Measurements from ENCODE around the gene GOLGA8N.
"Not testable (repeated sequence)": the region's sequence is repeated elsewhere in the genome, so short reads cannot be mapped to it uniquely, and the experiment has no call there.

The GOLGA8N gene

DNA sequence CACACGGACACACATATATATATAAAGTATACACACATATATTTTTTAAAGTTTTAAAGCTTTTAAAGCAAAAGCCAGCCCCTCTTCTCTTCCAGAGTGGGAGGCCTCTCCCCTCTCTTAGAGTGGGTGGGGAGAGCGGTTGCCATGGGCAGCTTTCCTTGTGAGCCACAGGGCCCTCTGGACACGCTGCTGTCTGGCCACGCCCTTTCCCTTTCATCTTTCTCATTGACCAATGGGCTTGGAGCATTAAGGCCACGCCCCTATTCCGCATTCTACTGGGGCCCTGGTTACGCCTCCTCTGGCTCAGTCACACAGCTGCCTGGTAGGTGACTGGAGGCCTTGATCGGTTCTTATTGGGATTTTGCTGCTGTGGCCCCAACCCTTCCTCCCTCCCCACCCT, at the start of gene GOLGA8N:
Gene GOLGA8N (plus strand): TSS at position 306 of the 400 bp plus-strand sequence.
- not testable (repeated sequence) for H3K27ac ChIP-seq

DNA sequence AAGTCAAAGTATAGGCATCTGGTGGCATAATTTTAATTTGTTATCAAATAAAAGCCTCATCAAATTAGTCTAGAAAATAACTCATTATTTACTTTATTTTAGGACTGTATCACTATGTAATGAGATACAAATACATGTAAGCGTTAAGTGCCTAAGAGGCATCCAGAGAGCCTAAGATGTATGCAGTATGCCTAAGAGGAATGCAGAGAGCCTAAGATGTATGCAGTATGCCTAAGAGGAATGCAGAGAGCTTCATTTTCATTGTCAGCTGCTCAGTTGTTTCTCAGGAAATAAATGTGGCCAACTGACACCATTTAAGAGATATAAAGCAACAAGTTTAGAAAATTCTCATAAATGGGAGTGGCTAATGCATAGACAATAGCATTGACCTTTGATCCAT, 49.8 kb upstream of the GOLGA8N start:
- H3K27ac ChIP-seq: not testable (repeated sequence)

DNA sequence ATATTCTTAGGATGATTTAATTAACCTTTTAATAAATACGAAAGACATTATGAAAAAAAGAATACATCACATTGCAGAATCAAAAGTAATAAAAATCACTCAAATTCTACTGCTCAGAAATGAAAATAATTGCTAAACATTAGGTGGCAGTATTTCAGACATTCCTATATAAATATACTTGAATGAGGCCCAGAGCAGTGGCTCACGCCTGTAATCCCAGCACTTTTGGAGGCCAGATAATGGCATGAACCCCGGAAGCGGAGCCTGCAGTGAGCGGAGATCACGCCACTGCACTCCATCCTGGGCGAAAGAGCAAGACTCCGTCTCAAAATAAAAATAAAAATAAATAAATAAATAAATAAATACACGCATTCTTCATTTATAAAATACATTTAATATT, 48.1 kb upstream of the GOLGA8N start:
- H3K27ac ChIP-seq: not testable (repeated sequence)

DNA sequence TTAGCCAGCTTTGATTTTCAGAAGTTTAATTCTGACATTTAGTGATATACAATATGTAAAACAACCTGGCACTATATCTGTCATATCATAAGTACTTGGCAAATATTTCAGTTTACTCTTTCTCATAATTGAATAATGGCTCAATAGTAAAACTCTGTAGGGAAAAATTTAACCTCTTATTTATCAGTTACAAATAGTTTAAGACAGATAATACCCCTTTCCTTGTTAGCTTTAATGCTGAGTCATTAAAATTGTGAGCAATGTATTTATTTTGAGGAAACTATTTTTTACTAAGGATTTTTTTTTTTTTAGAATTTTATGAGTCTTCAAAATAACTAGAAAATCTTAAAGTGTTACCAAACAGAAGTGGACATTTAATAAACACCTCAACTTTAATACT, 38.7 kb upstream of the GOLGA8N start:
- H3K27ac ChIP-seq: not testable (repeated sequence)

DNA sequence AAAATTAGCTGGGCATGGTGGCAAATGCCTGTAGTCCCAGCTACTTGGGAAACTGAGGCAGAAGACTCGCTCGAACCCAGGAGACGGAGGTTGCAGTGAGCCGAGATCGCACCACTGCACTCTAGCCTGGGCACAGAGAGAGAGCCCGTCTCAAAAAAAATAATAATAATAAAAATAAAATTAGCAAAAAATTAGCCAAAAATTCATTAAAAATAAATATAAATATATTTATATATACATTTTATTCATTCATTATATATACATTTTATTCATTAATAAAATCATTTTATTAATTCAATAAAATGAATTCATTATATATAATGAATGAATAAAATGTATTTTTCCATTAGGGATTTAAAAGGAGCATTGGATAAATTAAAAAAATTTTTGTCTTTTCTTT, 31.1 kb upstream of the GOLGA8N start:
- not testable (repeated sequence) for H3K27ac ChIP-seq

DNA sequence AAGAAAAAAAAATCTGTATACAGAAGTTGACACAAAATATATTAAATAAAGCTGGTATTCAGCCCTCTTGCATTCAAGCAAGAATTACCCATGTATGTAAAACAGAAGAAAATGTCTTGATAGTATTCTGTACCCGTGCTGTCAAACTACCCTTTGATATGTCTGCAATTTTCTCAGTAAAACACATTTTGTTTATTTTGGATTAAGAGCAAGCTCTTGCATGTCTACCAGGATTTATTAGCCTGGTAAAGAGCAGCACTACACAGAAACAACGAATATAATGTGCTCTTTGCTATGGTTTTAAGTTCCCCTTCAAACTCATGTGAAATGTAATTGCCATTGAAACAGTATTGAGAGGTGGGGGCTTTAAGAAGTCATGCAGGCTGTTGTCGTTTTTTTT, 24.3 kb upstream of the GOLGA8N start:
- not testable (repeated sequence) for H3K27ac ChIP-seq

DNA sequence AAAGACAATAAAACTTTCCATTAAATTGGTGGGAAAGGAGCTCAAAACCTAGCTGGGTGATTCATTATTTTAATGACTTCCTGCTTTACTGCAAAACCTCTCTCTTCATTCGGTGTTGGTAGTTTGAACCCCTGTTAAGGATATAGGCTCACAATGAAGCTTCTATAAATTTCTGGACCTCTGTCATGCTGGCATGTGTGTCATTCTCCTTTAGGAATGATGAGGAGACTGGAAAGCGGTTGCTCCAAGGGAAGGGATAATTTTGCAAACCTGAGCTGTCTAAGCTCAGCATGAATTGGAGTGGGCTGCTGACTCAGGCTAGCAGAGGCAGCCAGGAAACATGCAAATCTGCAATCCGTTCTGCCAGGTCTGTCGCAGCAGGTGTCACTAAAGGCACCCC, 14.8 kb upstream of the GOLGA8N start:
- H3K27ac ChIP-seq: not testable (repeated sequence)

DNA sequence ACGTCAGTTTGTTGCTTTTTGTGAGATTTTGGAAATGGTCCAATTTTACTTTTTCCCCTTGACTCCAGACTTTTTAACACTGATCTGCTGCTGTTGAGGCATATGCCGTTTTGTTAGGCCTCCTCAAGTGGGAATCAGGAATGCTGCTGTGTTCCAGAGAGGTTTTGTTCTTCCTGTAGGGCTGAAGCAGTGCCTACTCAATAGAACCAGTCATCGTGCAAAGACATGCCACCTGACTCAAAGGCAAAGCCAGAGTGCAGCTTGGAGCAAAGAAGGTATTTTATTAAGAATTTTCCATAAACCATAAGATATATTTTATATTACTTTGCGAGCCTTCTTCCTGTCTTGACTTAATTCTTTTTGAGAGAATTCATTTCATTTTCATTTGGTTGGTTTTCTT, 7.4 kb upstream of the GOLGA8N start:
- not testable (repeated sequence) for H3K27ac ChIP-seq

DNA sequence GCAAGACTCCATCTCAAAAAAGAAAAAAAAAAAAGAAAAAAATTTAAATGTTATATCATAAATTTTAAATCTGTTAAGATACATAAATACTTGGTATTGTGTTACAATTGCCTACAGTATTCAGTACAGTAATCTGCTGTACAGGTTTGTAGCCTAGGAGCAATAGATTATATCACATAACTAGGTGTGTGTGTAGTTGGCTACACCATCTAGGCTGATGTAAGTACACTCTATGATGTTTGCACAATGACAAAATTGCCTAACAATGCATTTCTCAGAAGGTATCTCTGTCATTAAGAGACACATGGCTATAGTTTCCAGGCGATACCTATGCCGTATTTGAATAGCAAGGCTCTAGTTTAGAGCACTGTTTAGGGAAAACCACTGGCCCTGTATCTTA, 16.3 kb downstream of the GOLGA8N start:
- not testable (repeated sequence) for H3K27ac ChIP-seq

DNA sequence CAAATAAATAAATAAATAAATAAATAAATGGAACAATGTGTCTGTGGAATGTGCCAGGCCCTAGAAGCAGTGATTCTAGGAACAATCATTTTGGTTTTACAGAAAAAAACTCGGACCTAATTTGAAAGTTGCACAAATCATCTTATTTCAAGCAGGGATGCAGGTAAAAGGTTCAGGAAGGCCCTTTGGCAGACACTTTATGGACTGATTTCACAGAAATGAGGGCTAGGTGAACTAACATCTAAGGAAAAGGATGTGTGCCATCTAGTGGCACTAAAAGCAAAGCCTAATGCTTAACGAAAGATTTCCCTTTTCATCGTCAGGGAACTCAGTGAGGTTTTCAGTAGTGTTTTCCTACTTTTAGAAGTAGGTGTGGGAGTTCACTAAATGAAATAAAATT, 17.5 kb downstream of the GOLGA8N start:
- H3K27ac ChIP-seq: not testable (repeated sequence)
- TF ChIP-seq, protein P1, sequence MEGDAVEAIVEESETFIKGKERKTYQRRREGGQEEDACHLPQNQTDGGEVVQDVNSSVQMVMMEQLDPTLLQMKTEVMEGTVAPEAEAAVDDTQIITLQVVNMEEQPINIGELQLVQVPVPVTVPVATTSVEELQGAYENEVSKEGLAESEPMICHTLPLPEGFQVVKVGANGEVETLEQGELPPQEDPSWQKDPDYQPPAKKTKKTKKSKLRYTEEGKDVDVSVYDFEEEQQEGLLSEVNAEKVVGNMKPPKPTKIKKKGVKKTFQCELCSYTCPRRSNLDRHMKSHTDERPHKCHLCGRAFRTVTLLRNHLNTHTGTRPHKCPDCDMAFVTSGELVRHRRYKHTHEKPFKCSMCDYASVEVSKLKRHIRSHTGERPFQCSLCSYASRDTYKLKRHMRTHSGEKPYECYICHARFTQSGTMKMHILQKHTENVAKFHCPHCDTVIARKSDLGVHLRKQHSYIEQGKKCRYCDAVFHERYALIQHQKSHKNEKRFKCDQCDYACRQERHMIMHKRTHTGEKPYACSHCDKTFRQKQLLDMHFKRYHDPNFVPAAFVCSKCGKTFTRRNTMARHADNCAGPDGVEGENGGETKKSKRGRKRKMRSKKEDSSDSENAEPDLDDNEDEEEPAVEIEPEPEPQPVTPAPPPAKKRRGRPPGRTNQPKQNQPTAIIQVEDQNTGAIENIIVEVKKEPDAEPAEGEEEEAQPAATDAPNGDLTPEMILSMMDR (conservative IDR thresholded peaks at IDR 0.05): peak; percentile 10; the same call in 1 of the 2 replicates

DNA sequence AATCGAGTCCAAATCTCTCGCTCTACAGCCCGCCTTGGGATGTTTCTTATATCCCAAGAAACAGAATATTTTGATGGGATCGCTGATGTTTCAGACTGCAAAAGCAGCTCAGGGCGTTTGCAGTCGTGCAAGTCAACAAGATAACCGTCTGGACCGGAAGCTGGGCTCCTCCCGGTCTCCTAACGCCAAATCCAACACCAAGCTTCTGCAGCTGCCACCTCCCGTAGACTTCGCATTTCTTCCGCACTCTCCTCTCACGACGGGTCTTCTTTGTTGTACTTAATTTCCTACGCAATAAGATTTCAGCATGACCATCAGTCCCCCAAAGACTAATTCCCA, 21.4 kb downstream of the GOLGA8N start:
- H3K27ac ChIP-seq: peak overlapping the region; percentile 83; the same call in 1 of the 2 replicates

DNA sequence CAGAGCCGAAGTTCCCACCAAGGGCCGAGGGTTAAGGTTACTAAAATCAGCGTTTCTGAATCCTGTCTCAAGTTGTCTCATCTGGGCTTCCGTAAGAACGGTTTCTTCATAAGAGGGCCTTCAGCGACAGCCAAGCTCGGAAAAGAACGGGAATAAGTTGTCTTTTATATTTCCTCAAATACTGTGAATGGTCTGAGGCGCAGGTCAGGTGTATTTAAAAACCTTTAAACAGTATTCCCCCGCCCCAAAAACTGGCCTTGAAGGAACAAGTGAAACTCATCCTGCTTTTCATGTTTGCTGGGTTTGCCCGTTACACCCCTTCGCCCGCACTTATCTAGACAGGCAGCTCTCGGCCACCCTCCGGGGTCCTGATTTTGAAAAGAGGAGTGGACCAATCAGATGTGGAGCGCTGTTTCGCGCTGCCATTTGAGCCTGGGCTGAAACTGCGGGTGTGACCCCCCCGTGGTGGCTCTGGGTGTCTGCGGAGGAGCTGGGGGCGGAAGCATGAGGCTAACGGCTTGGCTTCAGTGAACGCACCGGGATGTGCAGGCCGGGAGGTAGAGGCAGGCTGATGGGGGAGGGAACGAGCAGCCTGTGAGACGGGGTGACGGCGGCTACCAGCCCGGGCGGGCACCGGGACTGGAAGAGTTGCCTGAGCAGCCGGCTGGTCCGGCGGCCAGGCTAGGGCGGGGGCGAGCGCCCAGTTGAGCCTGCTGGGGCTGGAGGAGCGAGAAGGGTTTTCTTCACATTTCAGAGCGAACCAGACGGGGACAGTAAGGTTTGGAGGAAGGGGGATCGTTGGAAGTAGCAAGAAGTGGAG, 22.0 kb downstream of the GOLGA8N start, which contains the start of gene ARHGAP11A:
Gene ARHGAP11A (plus strand): TSS at position 454 of the 820 bp plus-strand sequence. CDS start 708 bp downstream, outside the sequence.
- peak within 1 kb of the TSS; percentile 83 for H3K27ac ChIP-seq

DNA sequence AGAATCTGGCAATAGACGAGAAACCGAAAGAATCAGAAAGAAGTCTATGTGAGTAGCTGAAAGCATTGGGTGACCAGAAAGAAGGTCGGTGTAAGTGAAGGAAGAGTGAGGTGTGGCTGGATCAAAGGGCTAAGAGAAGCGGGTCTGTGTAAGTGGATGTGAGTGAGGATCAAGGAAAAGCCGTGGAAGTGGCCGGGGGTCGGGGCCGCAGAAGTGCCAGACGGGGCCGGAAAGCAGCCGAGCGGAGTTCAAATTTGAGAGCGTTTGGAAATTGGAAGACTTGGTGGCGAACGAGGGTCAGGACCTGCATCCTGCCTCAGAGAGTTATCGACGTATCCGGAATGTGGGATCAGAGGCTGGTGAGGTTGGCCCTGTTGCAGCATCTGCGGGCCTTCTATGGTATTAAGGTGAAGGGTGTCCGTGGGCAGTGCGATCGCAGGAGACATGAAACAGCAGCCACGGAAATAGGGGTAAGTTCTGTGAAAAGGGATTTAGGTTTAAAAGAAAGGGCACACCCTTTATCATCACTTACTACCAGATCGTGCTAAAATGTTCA, 22.7 kb downstream of the GOLGA8N start:
- peak overlapping the region; percentile 83 for H3K27ac ChIP-seq

DNA sequence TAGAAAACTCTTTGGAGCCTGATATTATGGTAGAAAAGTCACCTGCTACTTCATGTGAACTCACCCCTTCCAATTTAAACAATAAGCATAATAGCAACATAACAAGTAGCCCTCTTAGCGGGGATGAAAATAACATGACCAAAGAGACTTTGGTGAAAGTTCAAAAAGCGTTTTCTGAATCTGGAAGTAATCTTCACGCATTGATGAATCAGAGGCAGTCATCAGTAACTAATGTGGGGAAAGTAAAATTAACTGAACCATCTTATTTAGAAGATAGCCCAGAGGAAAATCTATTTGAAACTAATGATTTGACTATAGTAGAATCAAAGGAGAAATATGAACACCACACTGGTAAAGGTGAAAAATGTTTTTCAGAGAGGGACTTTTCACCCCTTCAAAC, 43.2 kb downstream of the GOLGA8N start:
- H3K27ac ChIP-seq: no peak overlapping the region
- TF ChIP-seq, protein P1 (conservative IDR thresholded peaks at IDR 0.05): no peak
- TF ChIP-seq ZFX (IDR thresholded peaks at IDR 0.05): no peak
